Astrocyte of the spinal cord (primary cell): ENCODE results near the gene ABAT.

Source experiments
- DNase-seq: peaks from one replicate; pipeline ENCODE4 v3.0.0; 2011; ENCODE audit warnings: low read depth, low spot score
- H3K4me3 ChIP-seq: 2 replicates; pipeline ENCODE4 v1.5.1; 2011; ENCODE audit warnings: low read depth, mild to moderate bottlenecking, low read length, moderate library complexity
- CTCF ChIP-seq: IDR thresholded peaks from 2 replicates; pipeline ENCODE4 v1.5.1; 2012; ENCODE audit warnings: low read depth, mild to moderate bottlenecking, low read length, inconsistent platforms
- in situ Hi-C: cut with HindIII; loops from 2 replicates; pipeline ENCODE4 v1.10.0; 2017; ENCODE audit warnings: low sequenced_read_pairs

ABAT gene

GRCh38 chr16:8670014-8670560, 4.3 kb upstream of the ABAT start:
- DNase-seq = no peak
- in situ Hi-C loops = no loop called here
- no peak overlapping the region for H3K4me3 ChIP-seq

GRCh38 chr16:8673611-8674412, 605 bp upstream of the ABAT start:
- no peak for TF ChIP-seq CTCF
- H3K4me3 ChIP-seq = peak overlapping the region; percentile 53
- in situ Hi-C loops = no loop called here
- DNase-seq = no peak

More at GRCh38 chr16:8670014-8670560, 4.3 kb upstream of the ABAT start:
- TF ChIP-seq CTCF = no peak

GRCh38 chr16:8675183-8676159, 1.1 kb downstream of the ABAT start:
- no peak for TF ChIP-seq CTCF
- H3K4me3 ChIP-seq = no peak overlapping the region
- no peak for DNase-seq
- in situ Hi-C loops = no loop called here

- in situ Hi-C loops = no loop called here
- TF ChIP-seq CTCF = no peak
These were observed 1.7 kb downstream of the ABAT start for GRCh38 chr16:8676160-8676547.

GRCh38 chr16:8676737-8677375, 2.4 kb downstream of the ABAT start:
- no peak for DNase-seq
- TF ChIP-seq CTCF = no peak
- in situ Hi-C loops = no loop called here
- no peak overlapping the region for H3K4me3 ChIP-seq

More at GRCh38 chr16:8676160-8676547, 1.7 kb downstream of the ABAT start:
- no peak for DNase-seq
- H3K4me3 ChIP-seq = no peak overlapping the region

- in situ Hi-C loops = no loop called here
- no peak overlapping the region for H3K4me3 ChIP-seq
- no peak for TF ChIP-seq CTCF
- no peak for DNase-seq
These were observed 3.1 kb downstream of the ABAT start for GRCh38 chr16:8677481-8677880.
